SKM-1 treated with dmso at 0.1 percent for 144 hours (cell line): ENCODE data around the gene GNS.
"Not testable (repeated sequence)": the region's sequence is repeated elsewhere in the genome, so short reads cannot be mapped to it uniquely, and the experiment has no call there.

Experiments used
- DNase-seq: peaks from one replicate; lab custom pipeline; 2025; ENCODE audit not compliant: unreplicated experiment; lab: John Stamatoyannopoulos, UW

GNS gene

DNA sequence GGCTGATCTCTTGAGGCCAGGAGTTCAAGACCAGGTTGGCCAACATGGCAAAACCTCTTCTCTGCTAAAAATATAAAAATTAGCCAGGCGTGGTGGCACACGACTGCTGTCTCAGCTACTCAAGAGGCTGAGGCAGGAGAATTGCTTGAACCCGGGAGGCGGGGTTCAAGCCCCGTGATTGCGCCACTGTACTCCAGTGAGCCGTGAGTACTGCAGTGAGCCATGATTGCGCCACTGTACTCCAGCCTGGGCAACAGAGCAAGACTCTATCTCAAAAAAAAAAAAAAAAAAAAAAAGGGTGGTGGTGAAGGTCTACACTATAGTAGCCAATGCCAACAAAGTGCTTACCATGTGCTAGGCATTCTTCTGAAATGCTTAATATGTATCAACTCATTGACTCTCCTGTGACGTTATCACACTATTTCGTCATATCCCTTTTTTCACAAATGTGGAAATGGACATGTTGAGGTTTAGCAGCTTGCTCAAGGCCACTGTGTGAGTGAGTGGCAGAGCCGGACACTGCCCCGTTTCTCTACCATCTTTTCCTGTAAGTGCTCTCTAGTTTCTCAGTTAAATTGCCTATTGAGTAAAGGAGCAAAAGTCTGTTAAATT is 59.6 kb downstream of the GNS start:
- peak; percentile 58 for DNase-seq

DNA sequence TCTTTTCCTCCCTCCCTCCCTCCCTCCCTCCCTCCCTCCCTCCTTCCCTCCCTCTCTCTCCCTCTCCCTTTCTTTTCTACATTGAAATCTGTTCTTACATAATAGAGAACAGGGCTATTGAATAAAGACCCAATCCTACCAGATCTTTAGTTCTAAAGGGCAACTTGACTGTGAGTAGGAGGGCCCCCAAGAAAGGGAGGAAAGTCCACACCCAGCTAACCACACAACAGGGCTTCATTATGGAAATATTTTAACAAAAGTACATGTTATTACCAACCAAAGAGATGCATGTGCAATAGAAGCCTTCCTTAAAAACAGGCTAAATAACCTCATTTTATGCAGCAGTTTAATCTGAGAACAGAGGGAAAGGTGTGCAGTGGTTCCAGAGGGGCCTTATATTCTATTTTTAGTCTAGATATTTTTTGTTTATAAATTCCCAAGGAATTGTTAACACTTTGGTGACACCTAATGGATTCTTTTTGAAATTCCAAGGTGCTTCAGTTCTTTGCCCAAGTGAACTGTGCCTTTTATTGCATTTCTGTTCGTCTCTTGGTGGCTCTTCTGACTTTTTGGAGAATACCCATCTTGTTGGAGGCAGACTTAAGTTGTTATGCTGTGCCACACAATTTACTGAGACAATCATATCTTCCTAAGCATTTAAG is 63.0 kb downstream of the GNS start:
- no peak for DNase-seq

DNA sequence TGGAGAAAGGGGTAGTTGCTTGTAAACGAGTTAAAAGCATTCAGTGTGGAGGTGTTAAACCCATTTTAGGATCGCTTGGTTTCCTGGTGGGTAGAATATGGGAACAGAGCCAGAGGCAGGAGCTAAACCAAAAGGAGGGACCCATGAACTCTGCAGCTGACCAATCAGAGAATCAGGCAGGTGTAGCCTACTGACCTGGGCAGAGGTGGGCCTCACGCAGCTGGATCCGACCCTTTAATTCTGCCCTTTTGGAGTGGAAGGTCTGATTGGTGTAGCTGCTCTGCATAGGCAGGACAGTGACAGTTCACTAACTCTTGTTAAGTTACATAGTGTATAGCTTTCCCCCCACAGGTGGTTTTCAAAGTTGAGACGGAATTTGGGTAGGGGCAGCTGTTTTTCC is 63.7 kb downstream of the GNS start:
- no peak for DNase-seq

DNA sequence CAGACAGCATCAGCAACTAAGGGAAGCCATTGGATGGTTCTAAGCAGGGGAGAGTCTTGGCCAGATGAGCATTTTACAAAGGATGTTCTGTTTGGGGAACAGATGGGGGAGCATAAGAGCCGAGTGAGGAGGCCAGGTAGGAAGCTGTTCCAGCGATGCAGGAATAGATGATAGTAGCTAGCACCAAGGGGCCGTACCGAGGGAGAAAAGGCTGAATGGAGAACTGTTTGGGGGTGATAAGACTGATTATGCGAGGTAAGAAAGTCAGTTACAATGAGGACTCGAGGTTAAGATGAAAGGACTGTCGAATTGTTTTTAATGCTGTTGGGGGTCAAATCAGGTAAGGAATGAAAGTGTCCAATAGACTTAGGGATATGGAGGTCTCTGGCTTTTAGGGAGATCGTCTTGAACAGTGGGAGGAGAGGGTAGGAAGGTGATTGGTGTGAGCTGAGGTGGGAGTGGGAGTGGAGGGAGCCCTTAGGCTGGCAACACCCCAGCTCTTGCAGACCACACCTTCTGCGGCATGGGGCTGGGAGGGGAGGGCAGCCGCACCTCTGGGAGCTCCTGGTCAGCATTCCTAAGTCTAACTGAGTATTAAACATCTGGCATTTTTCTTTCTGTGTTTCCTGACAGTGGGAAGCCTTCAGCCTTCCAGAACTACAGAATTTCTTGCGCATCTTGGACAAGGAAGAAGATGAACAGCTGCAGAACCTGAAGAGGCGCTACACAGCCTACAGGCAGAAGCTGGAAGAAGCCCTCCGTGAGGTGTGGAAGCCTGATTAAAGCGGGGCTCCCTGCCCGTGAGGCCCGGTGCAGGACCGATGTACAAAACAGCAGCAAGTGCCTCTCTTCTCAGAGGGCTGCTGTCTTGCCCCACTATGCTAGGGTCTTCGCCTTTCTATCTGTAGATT is 64.8 kb downstream of the GNS start:
- DNase-seq, result no peak

DNA sequence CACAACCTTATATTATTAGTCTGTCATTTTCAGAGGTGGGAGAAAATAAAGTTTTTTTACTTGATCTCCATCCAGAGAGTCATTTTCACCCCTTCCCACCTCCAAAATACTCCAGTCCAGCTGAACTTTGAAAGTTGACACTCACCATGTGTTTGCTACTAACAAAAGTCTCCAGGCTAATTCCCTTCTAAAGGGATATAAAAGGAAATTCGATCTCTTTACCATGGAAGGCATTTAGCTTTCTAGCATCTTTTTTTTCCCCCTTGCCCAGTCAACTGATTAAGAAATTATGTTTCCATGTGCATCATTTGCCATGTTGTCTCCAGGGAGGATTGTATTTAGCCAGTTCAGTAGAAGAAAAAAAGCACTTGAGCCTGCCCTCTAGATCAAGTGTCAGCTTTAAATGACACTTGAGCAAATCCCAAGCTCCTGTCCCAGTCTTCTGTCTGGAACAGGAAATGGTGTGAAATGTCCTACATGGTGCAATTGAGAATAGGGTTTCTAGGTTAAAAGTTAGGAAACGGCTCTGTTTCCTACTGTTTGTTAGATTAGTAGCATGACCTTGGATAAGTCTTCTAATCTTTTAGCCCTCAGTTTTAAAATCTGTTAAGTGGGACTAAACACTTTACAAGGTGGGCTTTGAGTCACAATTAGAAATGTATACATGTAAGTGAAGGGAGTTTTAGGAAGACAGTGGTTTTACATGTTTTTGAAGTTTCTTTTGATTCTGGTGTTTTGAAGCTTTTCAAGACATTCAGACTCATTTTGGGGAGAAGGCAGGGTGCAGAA is 67.2 kb downstream of the GNS start:
- no peak for DNase-seq

DNA sequence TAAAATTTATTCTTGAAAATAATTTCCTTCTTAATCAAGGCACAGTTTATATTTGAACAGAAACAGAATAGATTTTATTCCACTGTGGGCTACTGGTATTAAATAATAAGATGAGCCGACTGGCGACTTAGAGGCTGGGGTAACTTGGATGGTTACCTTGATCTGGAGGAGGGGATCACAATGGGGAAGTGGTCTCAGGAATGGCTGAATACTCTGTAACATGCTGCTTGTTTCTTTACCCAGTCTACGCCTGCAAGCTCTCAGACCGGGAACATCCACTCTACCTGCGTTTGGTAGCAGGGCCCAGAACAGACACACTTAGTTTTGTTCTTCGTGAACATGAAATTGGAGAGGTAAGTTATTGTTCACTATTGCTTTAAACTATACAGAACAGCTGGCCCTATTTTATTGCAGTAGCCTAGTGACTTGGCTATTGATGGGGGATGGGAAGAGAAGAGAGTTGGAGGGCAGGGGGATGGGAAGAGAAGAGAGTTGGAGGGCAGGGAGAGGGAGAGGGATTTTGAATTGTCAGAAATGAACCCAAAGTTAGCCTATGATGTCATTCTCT is 67.9 kb downstream of the GNS start:
- DNase-seq, result no peak

DNA sequence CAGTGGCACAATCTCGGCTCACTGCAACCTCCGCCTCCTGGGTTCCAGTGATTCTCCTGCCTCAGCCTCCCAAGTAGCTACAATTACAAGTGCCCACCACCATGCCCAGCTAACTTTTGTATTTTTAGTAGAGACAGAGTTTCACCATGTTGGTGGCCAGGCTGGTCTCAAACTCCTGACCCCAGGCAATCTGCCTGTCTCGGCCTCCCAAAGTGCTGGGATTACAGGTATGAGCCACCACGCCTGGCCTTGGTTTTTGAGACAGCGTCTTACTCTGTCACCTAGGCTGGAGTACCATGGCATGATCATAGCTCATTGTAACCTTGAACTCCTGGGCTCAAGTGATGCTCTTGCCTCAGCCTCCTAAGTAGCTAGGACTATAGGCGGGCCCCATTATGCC is 69.0 kb downstream of the GNS start:
- not testable (repeated sequence) for DNase-seq

DNA sequence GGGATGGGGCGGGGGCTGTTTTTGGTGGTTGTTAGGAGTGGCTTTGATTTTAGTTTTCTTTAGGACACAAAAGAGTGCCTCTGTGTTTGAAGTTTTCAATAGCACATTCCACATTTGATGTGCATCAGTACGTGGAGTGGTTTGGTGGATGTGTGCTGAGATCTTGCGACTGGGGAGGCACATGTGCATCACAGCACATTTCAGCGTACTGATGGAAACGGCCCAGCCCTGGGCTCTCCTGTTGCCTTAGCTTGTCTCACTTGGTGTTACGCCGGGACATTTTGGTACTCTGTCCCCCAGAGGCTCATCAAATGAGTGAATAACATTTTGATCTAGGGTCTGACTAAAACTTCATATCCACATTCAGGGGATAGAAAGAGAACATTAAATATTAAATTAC is 70.5 kb downstream of the GNS start:
- no peak for DNase-seq

DNA sequence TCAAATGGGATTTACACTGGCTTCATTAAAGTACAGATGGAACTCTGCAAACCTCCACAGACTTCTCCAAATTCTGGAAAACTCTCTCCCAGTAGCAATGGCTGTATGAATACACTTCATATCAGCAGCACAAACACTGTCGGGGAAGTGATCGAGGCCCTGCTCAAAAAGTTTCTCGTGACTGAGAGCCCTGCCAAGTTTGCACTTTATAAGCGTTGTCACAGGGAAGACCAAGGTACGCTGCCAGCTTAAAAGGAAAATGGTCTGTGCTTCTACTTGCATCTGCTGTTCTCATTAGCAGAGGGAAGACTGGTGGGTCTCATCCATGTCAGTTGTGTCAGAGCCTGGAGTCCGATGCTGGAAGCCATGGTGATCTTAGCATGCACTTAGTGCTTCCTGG is 71.0 kb downstream of the GNS start:
- no peak for DNase-seq

DNA sequence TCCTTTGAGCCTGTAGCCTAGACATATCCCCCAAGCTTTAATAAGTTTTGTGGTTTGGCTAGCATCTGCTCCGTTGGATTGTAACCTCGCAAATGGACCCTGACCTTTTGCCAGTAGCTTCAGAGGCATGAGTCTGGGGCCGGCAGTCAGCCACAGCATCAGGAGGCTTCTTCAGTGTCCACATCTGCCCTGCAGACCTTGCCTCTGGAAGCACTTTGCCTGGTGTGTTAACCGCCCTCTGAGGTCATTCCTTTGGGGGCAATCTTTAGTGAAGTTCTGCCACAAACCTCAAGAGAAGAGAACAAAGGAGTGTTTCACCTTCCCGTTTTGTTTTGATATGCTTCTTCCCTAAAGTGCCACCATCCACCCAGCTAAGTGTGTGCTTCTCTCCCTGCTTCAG is 71.4 kb downstream of the GNS start:
- DNase-seq, result no peak

DNA sequence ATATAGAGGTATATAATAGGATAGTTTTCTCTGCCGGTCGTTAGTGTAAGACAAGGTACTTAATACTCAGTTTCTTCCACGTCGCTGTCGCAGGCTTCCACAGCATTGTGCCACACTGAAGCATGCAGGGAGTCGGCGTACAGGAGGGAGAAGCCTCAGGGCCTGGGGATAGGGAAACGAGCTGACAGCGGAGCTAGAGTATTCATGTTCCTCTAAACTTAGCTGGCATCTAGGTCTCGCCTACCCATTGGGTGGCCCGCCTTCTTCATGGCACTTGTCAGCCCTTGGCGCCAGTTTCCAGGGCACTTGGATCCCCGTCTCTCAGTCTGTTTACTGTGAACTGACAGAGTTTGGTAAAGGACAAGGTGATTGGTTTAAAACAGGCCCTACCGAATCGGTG is 73.6 kb downstream of the GNS start:
- no peak for DNase-seq

DNA sequence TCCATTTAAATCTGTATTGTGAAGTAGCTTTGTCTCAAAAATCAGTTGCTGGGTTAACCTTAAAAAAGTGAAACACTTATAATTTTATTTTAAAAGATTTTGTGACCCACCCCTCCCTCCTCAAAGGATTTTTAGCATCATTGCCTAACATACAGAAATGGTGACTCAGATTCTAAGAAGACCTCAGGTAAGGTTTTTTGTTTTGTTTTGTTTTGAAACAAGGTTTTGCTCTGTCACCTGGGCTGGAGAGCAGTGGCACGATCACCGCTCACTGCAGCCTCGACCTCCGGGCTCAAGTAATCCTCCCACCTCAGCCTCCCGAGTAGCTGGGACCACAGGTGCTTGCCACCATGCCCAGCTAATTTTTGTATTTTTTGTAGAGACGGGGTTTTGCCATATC is 74.2 kb downstream of the GNS start:
- DNase-seq, result no peak

DNA sequence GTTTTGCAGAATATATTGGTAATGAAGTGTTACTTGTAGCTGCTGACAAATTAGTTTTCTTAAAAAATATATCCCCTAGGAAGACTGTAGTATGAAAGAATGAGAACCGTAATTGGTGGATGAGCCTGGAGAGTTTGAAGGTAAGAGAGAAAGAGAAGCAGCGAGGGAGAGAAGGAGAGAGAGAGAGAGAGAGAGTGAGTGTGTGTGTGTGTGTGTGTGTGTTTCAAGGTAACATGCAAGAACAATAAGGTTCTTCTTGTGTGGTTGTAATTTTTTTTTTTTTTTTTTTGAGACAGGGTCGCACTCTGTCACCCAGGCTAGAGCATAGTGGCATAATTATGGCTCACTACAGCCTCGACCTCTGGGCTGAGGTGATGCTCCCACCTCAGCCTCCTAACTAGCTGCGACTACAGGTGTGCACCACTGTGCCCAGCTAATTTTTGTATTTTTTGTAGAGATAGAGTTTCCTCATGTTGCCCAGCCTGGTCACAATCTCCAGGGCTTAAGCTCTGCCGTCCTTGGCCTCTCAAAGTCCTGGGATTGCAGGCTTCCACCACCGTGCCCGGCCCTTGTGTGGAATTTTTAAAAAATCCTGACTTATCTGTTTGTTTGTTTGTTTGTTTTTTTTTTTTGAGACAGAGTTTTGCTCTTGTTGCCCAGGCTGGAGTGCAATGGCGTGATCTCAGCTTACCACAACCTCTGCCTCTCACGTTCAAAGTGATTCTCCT is 75.2 kb downstream of the GNS start:
- no peak for DNase-seq

DNA sequence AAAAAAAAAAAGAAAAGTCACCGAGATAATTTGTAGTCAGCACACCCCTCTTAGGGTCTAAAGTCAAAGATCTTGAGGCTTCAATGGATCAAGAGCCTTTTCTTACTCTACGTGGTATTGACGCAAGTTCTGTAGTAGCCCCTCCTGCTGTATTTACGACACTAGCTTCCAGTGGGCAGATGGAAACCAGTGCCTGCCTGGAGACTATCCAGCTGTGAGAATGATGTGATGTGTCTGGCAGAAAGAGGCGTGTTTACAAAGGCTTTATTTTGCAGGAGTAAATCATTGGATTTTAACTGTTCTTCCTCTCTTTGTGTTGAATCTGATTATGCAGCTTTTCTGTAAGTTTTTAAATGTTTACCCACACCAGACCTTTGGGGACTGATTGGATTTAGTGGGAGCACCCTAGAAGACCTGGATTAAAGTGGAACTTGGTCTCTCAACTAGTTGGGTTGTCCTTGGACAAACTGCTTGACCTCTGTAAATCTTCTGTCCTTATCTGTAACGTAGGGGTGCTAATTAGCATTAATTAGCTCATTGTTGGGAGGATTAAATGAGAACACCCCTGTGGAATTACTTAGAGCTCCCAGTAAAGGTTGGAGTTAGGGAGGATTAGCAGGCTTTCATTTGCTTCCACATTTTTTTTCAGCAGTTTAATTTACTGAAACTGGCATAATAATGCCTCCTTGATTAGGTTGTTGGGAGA is 76.5 kb downstream of the GNS start:
- DNase-seq, result no peak

DNA sequence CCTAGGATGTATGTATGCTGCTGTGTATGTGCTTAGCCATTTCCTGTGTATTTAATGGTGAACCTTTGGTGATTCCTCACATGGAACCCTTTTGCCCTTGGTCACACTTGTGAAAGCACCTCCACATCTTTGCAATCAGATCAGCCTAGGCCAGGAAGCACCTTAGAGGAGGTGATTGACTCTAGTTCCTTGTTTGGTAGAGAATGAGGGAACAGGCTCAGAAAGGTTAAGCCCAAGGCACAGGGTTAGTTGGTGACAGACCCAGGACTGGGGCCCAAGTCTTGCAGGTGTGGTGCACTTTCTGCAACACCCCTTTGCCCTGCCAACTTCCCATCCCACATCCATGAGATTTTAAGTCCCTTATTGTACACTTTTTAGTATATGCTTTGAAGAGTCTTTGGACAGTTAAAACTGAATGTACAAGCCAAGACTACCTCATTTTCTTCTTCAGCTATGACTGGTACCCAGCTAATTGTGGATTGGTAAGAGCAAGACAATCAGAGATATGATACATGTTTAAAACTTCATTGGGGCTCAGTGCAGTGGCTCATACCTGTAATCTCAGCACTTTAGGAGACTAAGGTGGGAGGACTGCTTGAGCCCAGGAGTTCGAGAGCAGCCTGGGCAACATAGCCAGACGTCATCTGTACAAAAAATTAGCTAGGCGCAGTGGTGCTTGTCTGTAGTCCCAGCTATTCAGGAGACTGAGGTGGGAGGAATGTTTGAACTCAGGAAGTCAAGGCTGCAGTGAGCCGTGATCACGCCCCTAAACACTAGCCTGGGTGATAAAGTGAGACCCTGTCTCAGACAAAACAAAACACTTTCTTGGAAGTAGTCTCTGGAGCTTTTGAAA is 77.8 kb downstream of the GNS start:
- no peak for DNase-seq

DNA sequence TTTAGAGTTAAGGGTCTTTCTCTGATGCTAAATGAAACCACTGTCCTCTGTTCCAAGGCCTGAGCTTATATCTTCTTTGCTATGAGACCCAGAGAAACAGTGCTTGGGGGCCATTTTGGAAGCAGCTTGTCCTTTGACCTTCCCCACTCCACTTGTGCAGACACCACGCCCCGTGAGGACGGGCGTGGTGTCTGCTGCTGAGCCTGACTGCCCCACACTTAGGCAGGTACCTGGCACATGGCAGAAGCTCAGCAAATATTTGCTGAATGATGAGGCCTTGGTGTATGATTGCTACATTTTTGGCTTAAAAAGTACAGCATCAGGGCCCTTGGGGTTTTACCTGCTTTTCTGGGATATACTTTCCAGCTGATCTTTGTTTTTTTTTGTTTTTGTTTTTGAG is 79.0 kb downstream of the GNS start:
- DNase-seq, result no peak

DNA sequence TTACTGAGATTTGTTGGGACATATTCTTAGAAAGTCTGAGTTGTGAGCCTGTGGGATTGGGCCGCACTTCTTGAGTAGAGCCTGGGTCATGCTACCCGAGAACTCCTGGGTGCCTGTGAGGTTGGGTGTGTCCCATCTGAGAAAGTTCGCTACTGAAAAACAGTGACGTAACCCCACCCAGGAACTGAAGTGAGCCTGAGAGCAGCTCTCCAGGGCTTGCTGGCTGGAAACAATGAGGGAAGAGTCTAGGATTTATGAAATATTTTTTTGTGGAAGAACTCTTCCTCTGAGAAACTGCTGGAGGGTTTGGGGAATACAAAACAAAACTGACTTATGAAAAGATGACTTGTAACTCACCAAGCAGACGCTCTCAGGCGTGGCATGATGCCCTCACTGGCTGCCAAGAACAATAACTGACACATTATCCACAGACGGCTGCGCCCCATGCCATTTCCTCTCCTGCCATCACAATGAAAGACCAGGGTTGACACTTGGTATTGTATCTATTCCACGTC is 79.7 kb downstream of the GNS start:
- DNase-seq, result no peak

DNA sequence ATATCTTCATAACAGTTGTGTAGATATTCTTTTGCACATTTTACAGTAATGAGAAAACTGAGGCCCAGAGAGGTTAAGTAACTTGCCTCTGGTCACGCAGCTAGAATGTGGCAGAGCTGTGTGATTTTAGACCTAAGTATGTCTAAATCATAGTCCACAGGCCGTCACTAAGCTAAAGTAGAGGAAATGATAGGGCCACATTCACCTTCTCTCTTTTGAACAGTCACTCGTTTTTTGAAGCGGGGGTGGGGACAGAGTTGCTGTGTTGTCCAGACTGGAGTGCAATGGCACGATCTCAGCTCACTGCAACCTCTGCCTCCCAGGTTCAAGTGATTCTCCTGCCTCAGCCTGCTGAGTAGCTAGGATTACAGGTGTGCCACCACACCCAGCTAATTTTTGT is 80.4 kb downstream of the GNS start:
- no peak for DNase-seq

DNA sequence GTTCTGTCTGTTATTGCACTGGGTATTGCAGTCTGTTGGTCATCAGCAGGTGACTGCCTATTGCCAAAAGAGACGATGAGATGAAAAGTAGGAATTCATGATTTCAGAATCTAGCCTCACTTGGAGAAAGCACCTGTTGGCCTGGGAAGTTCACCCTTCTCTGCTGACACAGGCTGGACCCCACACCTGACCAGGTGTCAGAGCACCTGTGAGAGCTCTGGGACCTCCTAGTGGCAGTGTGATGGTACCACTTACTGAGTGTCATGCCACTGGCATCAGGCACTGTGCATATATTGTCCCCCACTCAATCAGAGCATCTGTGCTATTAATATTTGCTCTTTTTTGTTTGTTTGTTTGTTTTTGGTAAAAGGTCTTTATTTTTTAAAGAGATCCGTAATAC is 81.0 kb downstream of the GNS start:
- DNase-seq, result no peak
